Astrocyte (in vitro differentiated cells and primary cell): ENCODE results near the gene TPD52L1. TPM values are rescaled to one million over a fixed set of nuclear protein-coding genes. Genes with fewer than 3 reads are reported as not detected.

Experiments
- DNase-seq: peaks from one replicate; pipeline ENCODE4 v3.0.0-alpha.2; 2010; ENCODE audit warnings: low read depth
- FAIRE-seq: peaks from 2 replicates; lab custom pipeline; 2011; peaks lifted over from hg19 to GRCh38; lab: Jason Lieb, UNC
- H2AFZ ChIP-seq: 2 replicates; pipeline ENCODE4 v1.6.0; 2012; ENCODE audit warnings: low read depth, low read length, inconsistent platforms
- H3K27ac ChIP-seq: 2 replicates; pipeline ENCODE4 v1.5.1; 2011; ENCODE audit warnings: low read depth, low read length, inconsistent platforms
- H3K27me3 ChIP-seq: 2 replicates; pipeline ENCODE4 v1.6.0; 2011; ENCODE audit warnings: low read length, inconsistent platforms; ENCODE audit not compliant: insufficient read depth
- H3K36me3 ChIP-seq: 2 replicates; pipeline ENCODE4 v1.5.1; 2011; ENCODE audit warnings: low read length, inconsistent platforms; ENCODE audit not compliant: insufficient read depth
- H3K4me1 ChIP-seq: 2 replicates; pipeline ENCODE4 v1.5.1; 2011; ENCODE audit warnings: low read length, inconsistent platforms; ENCODE audit not compliant: insufficient read depth
- H3K4me2 ChIP-seq: 2 replicates; pipeline ENCODE4 v1.6.0; 2012; ENCODE audit warnings: low read length, inconsistent platforms
- H3K4me3 ChIP-seq: 2 replicates; pipeline ENCODE4 v1.5.1; 2011; ENCODE audit warnings: low read depth, mild to moderate bottlenecking, low read length, inconsistent platforms; ENCODE audit not compliant: insufficient read depth
- H3K79me2 ChIP-seq: 2 replicates; pipeline ENCODE4 v1.6.0; 2012; ENCODE audit warnings: mild to moderate bottlenecking, low read length, inconsistent platforms; ENCODE audit not compliant: insufficient read depth
- H3K9ac ChIP-seq: 2 replicates; pipeline ENCODE4 v1.6.0; 2012; ENCODE audit warnings: mild to moderate bottlenecking, low read length, inconsistent platforms
- H3K9me3 ChIP-seq: 2 replicates; pipeline ENCODE4 v1.5.1; 2012; ENCODE audit warnings: low read depth, mild to moderate bottlenecking, low read length, inconsistent platforms; ENCODE audit not compliant: insufficient read depth
- H4K20me1 ChIP-seq: 2 replicates; pipeline ENCODE4 v1.6.0; 2012; ENCODE audit warnings: low read length, inconsistent platforms; ENCODE audit not compliant: insufficient read depth
- H3K27ac Mint-ChIP-seq: one replicate; pipeline ENCODE4 v1.8.0; 2021; ENCODE audit warnings: mild to moderate bottlenecking, mixed read lengths; ENCODE audit not compliant: unreplicated experiment
- H3K27me3 Mint-ChIP-seq: one replicate; pipeline ENCODE4 v1.8.0; 2021; ENCODE audit warnings: low read depth, mixed read lengths; ENCODE audit not compliant: unreplicated experiment
- H3K36me3 Mint-ChIP-seq: one replicate; pipeline ENCODE4 v1.8.0; 2021; ENCODE audit warnings: low read depth, mixed read lengths; ENCODE audit not compliant: unreplicated experiment
- H3K4me1 Mint-ChIP-seq: one replicate; pipeline ENCODE4 v1.8.0; 2021; ENCODE audit warnings: low read depth, mixed read lengths; ENCODE audit not compliant: unreplicated experiment
- H3K4me3 Mint-ChIP-seq: one replicate; pipeline ENCODE4 v1.8.0; 2021; ENCODE audit warnings: mild to moderate bottlenecking, moderate library complexity, mixed read lengths; ENCODE audit not compliant: unreplicated experiment
- H3K9me3 Mint-ChIP-seq: one replicate; pipeline ENCODE4 v1.8.0; 2021; ENCODE audit warnings: mild to moderate bottlenecking, mixed read lengths; ENCODE audit not compliant: unreplicated experiment
- CTCF ChIP-seq: IDR thresholded peaks from 2 replicates; pipeline ENCODE4 v1.5.1; 2011; ENCODE audit warnings: low read depth, mild to moderate bottlenecking, inconsistent platforms, low read length, moderate library complexity; ENCODE audit not compliant: insufficient read depth
- EZH2 ChIP-seq: IDR thresholded peaks from 2 replicates; pipeline ENCODE4 v1.6.1; 2012; ENCODE audit warnings: mild to moderate bottlenecking, low read length, inconsistent platforms; ENCODE audit not compliant: insufficient read depth
- total RNA-seq: library from RNA; stranded (reverse); gene quantifications from 2 replicates; pipeline ENCODE4 v1.2.1, GENCODE V29; 2021

The TPD52L1 gene
- total RNA-seq, 1 donor from 2014 or later, result 32.8 TPM

- no peak overlapping the region for H3K27ac ChIP-seq
- H3K4me1 Mint-ChIP-seq, result peaks cover 12% of the 10 kb centered on the region
- no peak overlapping the region for H3K4me3 Mint-ChIP-seq
- no peak overlapping the region for H2AFZ ChIP-seq
- H3K27me3 Mint-ChIP-seq, result no peaks in the 10 kb centered on the region
- TF ChIP-seq EZH2 (no peak), CTCF (no peak)
- H3K4me2 ChIP-seq, result peak overlapping the region; percentile 7
- H3K27ac Mint-ChIP-seq, result no peak overlapping the region
- H3K4me3 ChIP-seq, result no peak overlapping the region
- peaks cover 13% of the 10 kb centered on the region for H3K4me1 ChIP-seq
- H3K9ac ChIP-seq, result no peak overlapping the region
- H3K79me2 ChIP-seq, result no peaks in the 10 kb centered on the region
- no peak for FAIRE-seq
- H4K20me1 ChIP-seq, result no peaks in the 10 kb centered on the region
- no peaks in the 10 kb centered on the region for H3K9me3 Mint-ChIP-seq
- peaks cover 5% of the 10 kb centered on the region for H3K36me3 Mint-ChIP-seq
- H3K9me3 ChIP-seq, result no peaks in the 10 kb centered on the region
- H3K36me3 ChIP-seq, result no peaks in the 10 kb centered on the region
- H3K27me3 ChIP-seq, result no peaks in the 10 kb centered on the region
- peak; percentile 36 for DNase-seq
These were observed 105.2 kb downstream of the TPD52L1 start for GRCh38 chr6:125258651-125259353.

- H4K20me1 ChIP-seq, result no peaks in the 10 kb centered on the region
- Mint-ChIP-seq H3K27me3 (no peaks in the 10 kb centered on the region), H3K36me3 (peaks cover 5% of the 10 kb centered on the region), H3K4me1 (peaks cover 12% of the 10 kb centered on the region), H3K4me3 (no peak overlapping the region), H3K27ac (no peak overlapping the region), H3K9me3 (no peaks in the 10 kb centered on the region)
- H3K9me3 ChIP-seq, result no peaks in the 10 kb centered on the region
- peak; percentile 41 for FAIRE-seq
- H3K4me3 ChIP-seq, result no peak overlapping the region
- H3K36me3 ChIP-seq, result no peaks in the 10 kb centered on the region
- no peaks in the 10 kb centered on the region for H3K27me3 ChIP-seq
- H3K4me2 ChIP-seq, result peak overlapping the region; percentile 7
- DNase-seq, result peak; percentile 36
- H3K4me1 ChIP-seq, result peaks cover 13% of the 10 kb centered on the region
- TF ChIP-seq CTCF (no peak), EZH2 (no peak)
- H3K79me2 ChIP-seq, result no peaks in the 10 kb centered on the region
- no peak overlapping the region for H3K27ac ChIP-seq
- H3K9ac ChIP-seq, result no peak overlapping the region
- H2AFZ ChIP-seq, result no peak overlapping the region
These were observed 105.8 kb downstream of the TPD52L1 start for GRCh38 chr6:125259354-125259736.
